Epithelial cell of prostate (primary cell): ENCODE measurements around the gene CHD1L.
A peak's percentile ranks its signal among the peaks of the same experiment; 100 is the strongest.
"Not testable (repeated sequence)": the region's sequence is repeated elsewhere in the genome, so short reads cannot be mapped to it uniquely, and the experiment has no call there.

ENCODE experiments used
- DNase-seq: peaks from one replicate; pipeline ENCODE4 v3.0.0-alpha.2; 2011; ENCODE audit warnings: low read depth, low spot score
- H3K27ac ChIP-seq: fragments of 450-650 bp; 2 replicates; pipeline ENCODE4 v1.5.1; 2017; ENCODE audit warnings: mild to moderate bottlenecking

Gene CHD1L

DNA sequence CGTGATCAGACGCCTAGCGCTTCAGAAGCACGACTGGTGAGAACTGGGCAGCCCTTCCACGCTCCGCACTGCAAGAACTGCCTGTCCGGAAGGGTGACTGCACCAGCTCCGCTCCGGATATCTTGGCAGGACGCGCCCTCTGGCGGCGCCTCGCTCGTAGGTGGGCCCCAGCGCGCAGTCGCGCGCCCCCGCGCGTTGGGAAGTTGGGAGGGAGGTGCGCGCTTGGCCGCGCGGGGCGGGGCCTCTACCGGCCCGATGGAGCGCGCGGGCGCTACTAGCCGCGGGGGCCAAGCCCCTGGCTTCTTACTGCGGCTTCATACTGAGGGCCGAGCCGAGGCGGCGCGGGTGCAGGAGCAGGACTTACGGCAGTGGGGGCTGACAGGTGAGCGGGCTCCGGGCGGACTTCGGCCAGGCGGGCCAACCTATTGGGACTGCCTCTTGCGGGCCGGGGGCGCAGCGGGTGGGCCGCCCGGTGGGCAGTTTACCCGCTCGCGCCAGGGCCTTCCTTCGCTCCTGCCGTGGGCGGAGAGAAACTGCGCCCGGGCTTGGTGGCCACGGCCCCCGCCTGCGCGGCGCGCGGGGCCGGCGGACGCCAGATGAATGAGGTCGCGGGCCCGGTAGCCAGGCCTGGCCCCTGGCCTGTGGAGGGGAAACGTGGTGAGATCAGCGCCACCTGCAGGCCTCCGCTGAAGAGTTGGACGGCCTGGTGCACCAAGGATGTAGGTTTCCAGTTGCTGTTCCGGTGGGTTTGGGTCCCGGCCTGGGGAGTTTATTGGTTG is at the start of gene CHD1L:
CHD1L (plus strand) TSS at position 236 of the 779 bp plus-strand sequence; CDS start at position 256, 20 bp downstream.
- peak; percentile 74 for DNase-seq
- peak within 1 kb of the TSS; percentile 71 for H3K27ac ChIP-seq

- not testable (repeated sequence) for DNase-seq, H3K27ac ChIP-seq
Observed at GRCh38 chr1:147197324-147197723, 45.2 kb upstream of the CHD1L start.

DNA sequence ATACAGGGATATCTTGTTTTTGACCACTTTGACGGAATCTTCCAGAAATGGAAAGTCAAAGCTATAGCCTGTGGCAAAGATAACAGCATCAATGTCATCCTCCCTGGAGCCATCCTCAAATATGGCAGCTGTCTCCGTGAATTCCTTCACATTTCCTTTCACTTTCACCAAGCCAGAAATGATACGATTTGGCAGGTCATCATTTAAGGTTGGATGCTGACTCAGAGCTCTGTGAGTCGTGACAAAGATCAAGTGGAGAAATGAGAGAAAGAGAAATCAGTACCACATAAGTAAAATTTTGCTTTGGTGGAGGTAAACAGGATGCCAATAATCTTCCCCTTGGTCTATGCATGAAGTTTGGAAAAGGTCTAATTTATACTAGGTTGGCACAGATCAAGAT is 41.2 kb upstream of the CHD1L start:
- H3K27ac ChIP-seq, result no peak overlapping the region
- DNase-seq, result no peak

DNA sequence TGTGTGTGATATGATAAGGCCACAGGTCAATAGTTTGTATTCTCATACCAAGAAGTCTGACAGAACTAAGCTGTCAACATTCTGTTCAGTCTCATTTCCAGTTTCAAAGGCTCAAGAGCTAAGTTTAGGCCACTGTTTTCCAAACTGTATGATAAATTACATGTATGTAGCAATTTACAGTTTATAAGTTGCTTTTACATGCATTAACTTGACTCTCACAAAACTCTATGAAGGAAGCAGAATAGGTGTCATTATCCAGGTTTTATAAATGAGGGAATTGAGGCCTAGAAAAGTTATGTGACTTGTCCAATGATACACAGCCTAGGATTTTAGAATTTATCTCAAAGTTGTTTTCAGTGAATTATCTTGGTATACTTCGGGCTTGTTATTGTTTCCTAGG is 40.7 kb upstream of the CHD1L start:
- no peak overlapping the region for H3K27ac ChIP-seq
- no peak for DNase-seq

- DNase-seq, result no peak
- no peak overlapping the region for H3K27ac ChIP-seq
Observed at GRCh38 chr1:147202576-147202975, 39.9 kb upstream of the CHD1L start.

DNA sequence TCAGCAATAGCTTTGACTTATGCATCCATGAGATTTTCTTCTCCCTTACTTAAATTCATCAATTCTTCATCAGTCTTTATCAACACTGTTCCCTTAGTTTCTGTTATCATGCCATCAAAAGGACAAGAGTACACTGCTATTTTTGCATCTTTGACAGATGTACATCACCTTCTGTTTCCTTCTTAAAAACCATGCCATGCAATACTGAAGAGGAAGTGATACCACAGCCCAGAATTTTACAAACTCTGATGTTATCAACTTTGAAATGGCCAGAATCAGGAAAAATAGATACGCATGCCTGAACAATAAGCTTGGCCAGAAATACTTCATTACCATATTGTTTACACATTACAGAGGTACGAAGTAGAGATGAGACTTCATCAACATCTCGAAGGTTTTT is 38.4 kb upstream of the CHD1L start:
- no peak overlapping the region for H3K27ac ChIP-seq
- no peak for DNase-seq

DNA sequence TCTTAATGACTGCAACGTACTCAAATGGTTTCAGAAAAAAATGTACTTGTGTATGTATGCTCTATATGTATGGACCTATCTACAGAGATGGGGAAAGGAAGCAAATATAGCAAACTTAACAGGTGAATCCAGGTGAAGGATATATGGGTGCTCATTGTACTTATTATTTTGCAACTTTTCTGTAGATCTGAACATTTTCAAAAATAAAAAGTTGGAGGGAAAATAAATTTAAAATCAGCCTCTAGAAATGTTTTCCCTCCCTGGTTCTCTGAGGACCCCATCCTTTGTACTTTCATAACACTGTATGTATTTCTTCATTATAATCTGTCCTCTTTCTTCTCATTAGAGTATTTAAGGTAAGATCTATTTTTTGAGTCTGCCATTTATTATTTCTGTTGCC is 35.3 kb upstream of the CHD1L start:
- no peak for DNase-seq
- H3K27ac ChIP-seq, result no peak overlapping the region

GRCh38 chr1:147208619-147209018 is 33.9 kb upstream of the CHD1L start:
- DNase-seq, result no peak
- no peak overlapping the region for H3K27ac ChIP-seq

DNA sequence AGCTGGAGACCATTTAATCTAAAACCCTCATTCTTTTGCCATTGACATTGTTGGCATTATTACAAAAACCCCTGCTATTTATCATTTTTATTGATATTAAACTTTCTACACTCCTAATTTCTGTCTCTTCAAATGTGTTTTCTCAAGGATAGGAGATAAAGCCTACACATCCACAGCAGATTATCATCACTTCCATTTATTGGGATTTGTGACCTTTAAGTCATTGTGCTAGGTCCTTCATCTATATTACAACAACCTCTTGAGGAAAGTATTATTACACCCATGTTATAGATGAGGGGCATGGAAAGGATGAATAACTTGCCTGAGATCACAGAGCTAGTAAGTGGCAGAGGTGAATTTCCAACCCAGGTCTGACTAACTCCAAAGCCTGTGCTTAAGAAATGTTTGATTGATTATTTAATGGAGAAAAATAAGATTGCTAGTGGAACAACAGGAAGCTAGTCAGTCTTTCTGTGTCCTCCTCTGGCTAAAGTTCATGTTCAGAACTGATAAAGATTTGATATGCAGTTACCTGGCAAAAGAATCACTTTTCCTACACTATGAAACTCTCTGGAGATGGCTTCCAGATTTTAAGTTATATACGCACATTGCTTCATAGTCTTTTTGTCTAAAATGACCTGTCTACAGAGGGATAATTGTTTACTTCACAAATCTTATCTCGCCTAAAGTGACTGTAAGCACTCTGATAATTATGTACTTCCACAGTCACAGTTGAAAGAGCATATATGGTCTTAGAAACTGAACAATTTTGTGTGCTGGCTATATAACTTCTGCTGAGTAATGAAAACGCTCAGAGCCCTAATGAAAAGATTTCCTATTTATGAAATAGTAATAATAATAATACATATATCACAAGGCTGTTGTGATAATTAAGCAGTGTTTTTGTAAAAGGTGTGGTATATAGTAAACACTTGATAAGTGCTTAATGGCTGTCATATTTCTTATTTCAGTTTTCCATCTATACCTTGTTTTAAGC is 32.4 kb upstream of the CHD1L start:
- DNase-seq, result no peak

GRCh38 chr1:147210987-147211386 is 31.5 kb upstream of the CHD1L start:
- no peak overlapping the region for H3K27ac ChIP-seq
- DNase-seq, result no peak

More for the DNA sequence above, 32.4 kb upstream of the CHD1L start:
- H3K27ac ChIP-seq, result no peak overlapping the region

DNA sequence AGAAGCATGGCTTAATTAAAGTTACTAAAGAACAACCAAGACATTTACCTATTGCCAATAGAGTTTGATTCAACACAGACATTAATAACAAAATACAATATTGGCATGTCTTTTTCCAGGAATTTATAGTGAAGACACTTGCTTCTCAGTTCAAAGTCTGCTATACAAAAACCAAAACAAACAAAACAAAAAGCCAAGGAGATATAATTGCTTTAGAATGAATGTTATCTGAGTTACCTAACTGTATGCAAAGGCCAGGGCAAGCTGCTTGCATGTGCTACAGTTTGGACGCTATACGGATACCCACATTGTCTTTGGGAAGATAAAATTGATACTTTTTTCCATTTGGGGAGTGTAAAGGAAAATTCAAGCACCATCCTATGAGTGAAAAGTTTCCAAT is 30.9 kb upstream of the CHD1L start:
- no peak for DNase-seq
- H3K27ac ChIP-seq, result no peak overlapping the region

DNA sequence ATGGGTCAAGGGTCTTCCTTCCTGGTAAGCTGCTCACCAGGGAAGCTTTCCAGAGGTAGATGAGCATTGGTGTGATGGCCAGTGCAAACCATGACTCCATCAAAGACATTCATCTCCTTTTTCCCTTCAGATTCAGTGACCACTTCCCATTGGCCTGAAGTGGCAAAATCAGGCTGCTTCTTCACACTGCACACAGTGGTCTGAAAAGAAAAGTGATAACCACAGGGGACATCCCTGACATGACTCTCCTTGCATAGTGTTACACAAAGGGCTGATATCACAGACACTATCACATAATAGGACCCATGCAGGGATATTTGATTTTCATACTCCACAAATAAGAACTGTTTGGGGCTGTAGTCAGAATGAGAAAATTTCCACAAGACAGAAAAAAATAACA is 29.2 kb upstream of the CHD1L start:
- H3K27ac ChIP-seq, result no peak overlapping the region
- no peak for DNase-seq

DNA sequence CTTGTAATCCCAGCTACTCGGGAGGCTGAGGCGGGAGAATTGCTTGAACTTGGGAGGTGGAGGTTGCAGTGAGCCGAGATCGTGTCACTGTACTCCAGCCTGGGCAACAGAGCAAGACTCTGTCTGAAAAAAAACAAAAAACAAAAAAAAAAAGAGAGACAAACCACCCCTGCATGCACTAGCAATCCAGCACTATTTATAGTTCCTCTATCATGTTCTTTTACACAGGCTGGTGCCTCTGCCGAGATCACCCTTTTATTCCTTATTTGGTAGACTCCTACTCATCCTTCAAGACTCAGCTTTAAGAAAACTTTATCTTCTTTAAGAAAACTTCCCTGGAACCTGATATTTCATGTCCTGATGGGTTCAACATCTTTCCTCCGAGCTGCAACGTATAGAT is 28.2 kb upstream of the CHD1L start:
- no peak overlapping the region for H3K27ac ChIP-seq
- no peak for DNase-seq

- DNase-seq, result no peak
- H3K27ac ChIP-seq, result no peak overlapping the region
Observed at GRCh38 chr1:147214842-147215539, 27.5 kb upstream of the CHD1L start.

DNA sequence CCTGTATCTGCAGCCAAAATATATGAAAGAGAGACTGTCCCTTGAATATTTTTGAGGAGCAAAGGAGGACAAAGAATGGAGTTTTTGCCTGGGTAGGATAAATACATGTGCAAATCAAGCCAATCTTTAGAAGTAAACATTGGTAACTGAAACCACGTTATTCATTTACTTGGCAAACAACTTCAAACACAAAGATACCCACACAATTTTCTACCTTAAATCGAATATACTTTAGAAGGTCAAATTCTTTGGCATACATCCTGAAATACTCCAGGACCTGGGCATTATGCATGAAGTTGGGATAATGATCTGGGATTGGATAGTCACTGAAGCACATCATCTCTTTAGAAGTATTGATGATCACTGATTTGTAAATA is 27.0 kb upstream of the CHD1L start:
- DNase-seq, result no peak
- H3K27ac ChIP-seq, result no peak overlapping the region

DNA sequence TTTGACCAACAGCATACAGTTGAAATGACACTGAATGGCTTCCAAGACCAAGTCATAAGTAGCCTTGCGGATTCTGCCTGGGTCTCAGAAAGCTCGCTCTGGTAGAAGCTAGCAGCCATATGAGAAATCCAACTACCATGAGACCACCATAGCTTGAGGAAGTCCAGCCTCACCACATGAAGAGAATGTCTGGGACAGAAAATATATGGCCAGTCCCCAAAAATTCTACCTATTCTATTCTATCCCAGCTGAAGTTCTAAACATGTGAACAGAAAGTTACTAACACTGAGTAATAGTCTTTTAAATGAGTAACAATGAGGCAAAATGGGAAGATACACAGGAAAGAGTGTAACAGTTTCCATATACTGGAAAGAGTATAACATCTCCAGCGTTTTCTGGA is 26.4 kb upstream of the CHD1L start:
- DNase-seq, result no peak
- H3K27ac ChIP-seq, result no peak overlapping the region

- H3K27ac ChIP-seq, result no peak overlapping the region
- no peak for DNase-seq
Observed at GRCh38 chr1:147217141-147217540, 25.3 kb upstream of the CHD1L start.

GRCh38 chr1:147218606-147219005 is 23.9 kb upstream of the CHD1L start:
- no peak for DNase-seq
- H3K27ac ChIP-seq, result no peak overlapping the region

DNA sequence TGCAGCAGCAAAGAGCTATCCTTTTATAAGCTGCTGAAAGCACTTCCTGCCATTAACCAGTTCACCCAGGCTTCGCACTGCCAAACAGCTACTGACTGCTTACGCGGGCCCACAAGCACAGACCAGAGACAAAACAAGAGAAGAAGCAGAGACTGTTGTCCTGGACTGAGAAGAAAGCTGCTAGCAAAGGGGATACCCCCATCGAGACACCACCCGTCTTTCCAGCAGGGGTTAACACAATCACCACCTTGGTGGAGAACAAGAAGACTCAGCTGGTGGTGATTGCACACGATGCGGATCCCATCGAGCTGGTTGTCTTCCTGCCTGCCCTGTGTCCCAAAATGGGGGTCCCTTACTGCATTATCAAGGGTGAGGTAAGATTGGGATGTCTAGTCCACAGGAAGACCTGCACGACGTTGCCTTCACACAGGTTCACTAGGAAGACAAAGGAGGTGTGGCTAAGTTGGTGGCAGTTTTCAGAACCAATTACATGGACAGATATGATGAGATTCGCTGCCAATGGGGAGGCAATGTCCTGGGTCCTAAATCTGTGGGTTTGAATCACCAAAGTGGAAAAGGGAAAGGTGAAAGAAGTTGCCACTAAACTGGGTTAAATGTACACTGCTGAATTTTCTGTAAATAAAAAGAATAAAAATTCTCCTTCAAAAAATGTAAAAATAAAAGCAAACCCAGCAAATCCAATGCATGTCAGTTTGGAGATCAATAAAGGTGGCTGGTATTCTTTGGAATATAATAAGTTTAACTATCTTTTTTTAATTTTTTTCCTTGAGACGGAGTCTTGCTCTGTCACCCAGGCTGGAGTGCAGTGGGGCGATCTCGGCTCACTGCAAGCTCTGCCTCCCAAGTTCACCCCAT is 18.5 kb upstream of the CHD1L start:
- no peak overlapping the region for H3K27ac ChIP-seq
- DNase-seq, result no peak
